ENCODE results near the gene BCAN. TPM values are rescaled to one million over a fixed set of nuclear protein-coding genes. Genes with fewer than 3 reads are reported as not detected.

Gene BCAN
- total RNA-seq, 1 donor from 2014 or later: 9.1 TPM

DNA sequence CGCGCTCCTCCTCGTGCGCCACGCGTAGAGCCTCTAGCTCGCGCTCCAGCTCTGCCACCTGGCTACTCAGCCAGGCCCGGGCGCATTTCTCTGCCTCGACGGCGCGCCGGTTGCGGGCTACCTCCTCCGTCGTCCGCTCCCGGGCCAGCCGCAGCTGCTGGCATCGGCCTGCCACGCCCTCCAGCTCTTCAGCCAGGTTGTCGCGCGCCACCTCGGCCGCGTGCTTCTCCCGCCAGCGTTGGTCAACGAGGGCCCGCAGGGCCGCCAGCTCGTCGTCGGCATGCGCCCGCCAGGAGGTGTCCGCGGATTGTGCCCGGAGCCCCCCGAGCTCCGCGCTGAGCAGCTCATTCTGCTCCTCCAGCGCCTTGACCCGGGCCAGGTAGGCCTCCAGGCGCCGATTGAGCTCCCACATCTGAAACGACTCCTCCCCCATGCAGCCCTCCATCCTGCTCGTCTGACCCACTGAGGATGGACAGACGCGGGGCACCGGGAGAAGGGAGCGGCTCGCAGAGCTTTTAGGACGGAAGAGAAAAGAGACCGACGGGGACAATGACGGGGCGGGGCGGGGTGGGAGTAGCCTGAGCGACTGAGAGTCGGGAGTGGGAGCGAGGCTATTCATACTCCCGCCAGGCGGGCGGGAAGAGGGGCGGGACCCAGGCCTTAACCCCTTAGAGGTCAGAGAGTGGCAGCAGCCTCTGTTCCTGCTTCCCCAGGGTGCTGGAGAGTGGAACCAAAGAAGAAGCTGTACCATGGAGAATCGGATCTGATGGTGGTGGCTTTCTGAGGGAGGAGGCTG, 35.1 kb downstream of the BCAN start, which contains the start of gene NES:
Gene NES, minus strand, starts transcription at position 588 of the 796 bp plus-strand sequence. Its CDS starts 143 bp downstream, at position 445.
- peak; percentile 82 for DNase-seq (ENCODE audit: low spot score)

DNA sequence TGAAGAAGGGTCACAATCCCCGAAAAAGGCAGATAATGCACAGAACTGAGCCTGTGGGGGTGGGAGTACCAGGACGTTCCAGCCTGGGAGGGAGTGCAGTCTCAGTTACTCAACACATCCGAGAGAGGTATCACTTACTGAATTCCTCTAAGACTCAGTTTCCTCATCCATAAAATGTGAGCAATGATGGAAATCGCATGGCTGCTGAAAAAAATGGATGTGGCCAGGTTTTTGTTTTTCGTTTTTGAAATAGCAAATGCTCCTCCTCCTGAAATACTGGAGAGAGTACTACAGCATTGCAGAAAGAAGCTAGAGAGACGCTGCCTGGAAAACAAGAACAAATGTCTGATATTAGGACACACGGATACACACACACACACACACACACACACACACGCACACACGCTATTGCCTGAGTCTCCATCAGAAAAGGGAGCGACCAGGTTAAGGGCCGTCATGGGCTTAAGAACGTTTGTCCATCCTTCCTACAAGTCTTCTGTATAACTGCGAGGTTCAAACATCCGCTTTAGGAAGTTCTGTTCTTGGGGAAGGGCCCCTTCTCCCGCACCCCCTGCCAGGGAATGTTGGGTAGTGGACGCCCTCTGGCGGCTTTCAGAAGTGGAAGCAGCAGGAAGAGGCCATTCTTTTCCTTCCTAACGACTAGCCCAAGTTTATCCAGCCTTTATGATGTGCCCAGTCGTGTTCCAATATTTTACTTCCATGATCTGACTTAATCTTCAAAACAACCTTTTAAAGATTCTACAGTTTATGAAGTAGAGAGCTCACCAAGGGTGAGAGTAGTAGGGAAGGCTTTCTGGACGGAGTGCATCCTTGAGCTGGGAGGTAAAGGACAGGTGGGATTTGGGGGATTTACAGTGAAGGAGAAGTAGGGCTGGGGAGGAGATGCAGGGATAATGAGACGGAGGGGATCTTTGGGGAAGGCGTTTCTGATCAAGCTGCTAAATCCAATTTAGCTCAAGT, 36.0 kb downstream of the BCAN start:
- DNase-seq (ENCODE audit: low spot score): peak; percentile 89

DNA sequence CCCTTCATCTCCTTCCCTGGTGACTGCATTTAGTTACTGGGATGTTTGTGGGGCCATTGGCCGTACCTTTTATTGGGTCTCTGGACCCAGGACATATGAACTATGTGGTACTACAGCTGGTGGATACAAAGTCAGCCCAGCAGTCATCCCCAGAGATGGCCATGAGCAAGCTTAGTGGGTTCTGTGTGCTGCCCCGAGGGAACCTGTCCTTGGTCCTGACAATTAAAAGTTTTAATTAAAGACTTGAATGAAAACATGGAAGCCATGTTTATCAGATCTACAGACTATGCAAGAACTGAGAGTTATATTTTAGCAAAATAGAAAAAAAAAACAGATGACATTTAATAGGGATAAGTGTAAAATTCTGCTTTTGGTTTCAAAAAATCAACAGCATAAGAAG, 38.1 kb downstream of the BCAN start:
- no peak for DNase-seq (ENCODE audit: low spot score)

DNA sequence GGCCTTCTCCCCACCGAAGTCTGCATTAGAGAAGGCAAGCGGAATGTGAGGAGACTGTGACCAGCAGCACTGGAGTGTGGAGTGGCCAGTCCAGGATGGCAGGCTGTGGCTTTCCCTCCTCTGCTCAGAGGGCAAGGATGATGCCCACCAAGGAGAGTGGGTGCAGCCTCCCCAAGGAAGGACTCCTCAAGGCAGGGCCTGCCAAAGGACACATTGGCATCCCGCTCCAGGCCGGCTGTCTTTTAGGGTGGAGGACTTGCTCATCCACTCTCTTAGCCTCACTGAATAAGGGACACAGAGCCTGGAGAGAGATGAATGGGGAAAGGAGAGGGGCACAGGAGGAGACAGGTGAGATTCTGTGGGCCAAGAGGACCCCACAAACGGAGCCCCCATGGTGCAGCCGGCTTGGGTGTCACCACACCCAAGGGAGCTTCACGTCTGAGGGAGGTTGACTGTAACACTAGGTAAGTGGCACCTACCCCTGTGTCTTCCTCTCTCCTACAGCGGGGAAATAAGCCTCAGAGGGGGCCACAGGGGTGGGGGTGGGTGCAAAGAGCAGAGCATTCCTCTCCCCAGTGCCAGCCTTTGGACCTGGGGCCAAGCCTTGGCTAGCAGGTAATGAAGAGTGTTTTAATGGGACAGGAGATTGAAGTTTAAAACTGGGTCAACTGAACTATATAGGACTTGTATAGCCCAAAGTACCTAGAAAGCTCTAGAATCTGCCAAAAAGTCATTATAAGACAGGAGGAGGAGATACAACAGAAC, 39.5 kb downstream of the BCAN start:
- no peak for DNase-seq (ENCODE audit: low spot score)

DNA sequence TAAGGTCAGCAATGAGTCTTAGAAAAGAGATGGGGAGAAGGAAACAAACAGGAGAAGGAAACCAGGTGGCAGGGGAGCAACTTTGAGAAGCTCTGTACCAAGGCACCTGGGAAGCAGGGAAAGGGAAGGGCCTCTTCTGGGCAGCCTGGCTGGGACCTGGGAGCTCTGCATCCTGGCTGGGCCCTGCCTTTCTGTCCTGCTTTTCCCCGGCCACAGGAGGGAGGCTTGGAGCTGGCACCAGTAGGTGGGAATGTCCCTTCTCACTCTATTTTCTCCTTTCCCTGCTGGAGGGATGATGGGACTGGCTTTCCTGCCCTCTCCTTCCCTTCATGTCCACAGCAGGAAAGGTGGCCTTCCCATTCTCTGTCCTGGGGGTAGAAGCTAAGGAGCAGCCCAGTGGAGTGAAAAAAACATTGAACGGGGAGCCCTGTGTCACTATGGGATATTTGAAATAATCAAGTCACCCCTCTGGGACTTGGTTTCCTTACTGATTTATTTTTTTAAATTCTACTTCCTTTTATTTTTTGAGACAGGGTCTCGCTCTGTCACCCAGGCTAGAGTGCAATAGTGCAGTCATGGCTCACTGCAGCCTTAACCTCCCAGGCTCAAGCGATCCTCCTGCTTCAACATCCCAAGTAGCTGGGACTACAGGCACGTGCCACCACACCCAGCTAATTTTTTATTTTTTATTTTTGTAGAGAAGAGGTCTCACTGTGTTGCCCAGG, 40.4 kb downstream of the BCAN start:
- no peak for DNase-seq (ENCODE audit: low spot score)

DNA sequence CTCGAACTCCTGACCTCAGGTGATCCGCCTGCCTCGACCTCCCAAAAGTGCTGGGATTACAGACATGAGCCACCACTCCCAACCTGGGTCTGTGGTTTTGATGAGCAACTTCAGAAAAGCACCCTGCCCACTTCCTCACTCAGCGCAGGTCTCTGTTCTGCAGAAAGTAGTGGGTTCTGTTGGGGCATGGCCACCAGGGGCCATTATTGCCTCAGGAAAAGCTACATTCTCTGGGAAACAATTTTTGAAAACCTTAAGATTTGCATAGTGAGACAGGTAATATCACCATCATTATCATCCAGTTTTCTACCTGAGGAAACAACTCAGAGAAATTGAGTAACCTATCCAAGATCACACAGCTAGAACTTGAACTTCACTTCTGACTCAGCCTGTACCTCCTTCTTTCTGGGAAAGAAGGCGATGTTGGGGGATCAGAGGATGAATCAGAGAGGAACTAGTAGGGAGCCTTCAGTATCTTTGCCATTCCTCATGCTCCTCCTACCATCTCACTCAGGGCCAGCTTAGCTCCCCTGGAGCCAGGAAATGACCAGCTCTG, 42.4 kb downstream of the BCAN start:
- DNase-seq (ENCODE audit: low spot score): no peak

DNA sequence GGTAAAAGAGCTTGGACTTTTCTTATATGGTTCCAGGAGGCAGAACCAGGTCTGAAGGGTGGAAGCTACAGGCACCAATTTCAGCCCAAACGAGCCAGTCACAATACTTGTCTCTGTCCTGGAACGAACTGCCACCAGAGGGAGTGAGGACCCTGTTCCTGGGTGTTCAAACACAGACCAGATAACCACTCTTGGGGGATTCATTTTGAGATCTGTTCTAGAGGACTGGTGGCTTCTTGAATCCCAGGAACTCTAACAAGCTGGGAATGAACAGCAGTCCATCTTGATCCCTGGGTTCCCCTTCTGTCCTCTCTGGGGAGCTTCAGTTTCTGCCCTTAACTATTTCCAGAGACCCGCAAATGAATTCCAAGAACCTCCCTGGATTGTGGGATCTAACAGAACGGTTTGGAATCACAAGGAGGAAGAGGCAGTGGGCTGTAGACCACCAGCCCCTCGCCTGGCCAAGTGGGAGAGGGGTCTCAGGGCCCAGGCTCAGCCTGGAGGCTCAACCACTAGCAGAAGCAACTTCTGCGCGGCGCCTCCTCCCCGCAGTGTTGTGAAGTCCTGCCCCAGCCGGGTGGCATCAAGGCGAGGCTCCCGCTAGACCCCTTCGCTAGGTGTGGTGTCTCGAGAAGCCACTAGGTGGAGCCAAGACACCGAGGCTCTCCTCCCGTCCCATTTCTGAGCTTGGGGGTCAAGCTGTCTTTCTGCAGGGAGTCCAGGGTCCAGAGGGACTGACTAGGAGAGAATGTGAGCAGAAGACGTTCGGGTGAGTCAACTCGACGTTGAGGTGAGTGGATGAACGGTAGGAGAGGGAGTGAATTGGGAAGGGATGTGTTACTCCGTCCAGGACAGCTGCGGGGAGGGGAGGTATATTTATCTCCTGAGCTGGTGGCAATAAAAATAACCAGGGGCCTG, 47.4 kb downstream of the BCAN start:
- peak; percentile 89 for DNase-seq (ENCODE audit: low spot score)

DNA sequence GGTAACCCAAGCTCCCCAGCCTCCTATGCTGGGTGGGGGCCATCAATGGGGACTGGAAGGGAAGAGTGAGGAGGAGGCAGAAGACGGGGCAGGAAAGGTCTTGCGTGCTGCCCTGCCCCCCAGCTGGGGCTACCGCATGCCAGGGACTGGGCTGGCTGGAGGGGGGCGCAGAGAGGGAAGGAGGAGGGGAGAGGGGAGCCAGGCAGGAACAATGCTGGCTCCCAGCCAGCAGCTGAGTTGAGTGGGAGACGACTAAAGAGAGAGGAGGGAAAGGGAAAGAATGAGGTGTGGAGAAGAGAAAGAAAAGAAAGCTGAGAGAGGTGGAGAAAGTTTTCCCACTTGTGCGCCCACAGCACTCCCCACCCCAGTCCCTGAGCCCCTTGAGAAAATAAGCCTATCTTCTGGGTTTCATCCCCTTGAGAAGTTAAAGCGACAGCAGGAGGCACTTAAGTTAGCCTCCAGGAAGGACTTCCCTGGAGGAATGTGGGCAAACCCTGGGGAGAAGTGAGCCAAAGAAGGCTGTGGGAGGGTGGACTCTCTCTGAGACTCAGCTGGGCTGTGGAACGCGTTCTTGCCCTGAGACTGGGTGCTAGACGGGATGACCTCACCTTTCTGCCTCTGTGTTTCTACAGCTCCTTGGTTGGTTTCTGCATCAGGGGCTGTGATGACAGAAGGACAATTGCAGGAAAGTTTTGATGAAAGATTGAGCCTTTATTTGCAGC, 48.2 kb downstream of the BCAN start:
- no peak for DNase-seq (ENCODE audit: low spot score)

DNA sequence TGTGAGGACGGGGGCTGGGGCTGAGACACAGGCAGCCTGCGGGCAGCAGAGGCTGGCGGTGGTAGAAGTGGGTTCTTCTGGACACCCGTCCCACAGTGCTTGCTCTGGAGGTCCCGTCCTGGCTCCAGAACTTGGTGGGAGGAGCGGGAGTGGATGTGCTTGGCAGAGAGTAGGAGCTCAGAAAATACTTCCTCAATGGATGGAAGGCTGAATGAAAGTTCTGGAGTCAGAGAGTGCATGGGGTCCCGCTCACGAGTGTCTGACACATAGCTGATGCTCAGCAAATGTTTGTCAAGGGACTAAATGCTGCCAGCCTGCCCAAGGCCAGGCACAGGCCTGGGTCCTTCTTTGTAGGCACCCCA, 48.7 kb downstream of the BCAN start:
- DNase-seq (ENCODE audit: low spot score): no peak

DNA sequence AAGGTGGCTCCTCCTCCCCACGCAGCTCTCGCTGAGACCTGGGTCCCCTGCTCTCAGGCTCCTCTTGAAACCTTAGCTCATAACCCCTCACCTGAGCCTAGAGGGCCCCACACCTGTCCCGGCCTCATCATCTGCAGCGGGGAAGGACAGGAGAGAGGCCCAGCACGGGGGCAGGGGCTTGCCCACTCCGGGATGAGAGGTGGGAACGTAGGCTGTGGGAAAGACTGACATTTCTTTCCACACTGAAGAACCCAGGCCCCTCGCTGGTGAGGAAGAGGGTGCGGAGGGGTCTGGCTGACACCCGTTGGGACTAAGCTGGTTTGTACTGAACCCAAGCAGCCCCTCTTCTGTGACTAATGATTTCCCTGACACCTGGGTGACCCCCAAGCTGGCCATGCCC, 49.3 kb downstream of the BCAN start:
- DNase-seq (ENCODE audit: low spot score): no peak

DNA sequence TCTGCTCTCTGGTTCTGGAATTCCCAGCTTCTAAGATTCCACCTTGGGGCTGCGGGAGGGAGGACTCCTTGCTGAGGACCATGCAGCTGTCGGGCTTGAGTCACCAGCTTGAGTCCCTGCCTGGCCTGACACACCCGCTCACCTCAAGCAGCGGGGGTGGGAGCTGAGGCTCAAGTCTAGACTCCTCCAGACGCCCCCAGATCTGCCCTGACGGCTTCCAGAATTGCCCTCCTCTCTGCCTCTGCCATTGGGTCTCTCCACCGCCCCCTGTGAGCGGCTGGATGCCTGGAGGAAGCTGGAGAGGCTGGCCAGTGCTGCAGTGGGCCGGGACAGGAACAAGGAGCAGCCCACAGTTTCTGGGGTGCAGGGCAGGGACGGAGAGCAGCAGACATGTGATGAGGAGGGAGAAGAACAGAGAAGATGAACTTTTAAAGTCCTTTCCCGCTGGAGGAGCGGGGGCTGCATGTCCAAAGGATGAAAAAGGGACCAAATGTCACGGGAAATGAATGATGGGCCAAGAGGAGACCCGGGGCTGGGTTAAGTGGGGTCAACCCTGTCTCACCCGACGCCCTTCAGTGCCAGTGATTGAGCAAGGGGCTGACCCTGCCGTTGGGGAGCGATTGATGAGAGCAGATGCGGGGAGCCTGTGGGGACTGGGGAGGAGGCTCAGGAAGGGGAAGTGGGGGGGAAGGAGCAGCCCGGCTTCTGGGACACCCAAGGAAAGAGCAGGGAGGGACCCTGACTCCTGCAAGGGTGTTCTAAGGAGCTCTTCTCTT, 49.9 kb downstream of the BCAN start:
- DNase-seq (ENCODE audit: low spot score): peak; percentile 76

DNA sequence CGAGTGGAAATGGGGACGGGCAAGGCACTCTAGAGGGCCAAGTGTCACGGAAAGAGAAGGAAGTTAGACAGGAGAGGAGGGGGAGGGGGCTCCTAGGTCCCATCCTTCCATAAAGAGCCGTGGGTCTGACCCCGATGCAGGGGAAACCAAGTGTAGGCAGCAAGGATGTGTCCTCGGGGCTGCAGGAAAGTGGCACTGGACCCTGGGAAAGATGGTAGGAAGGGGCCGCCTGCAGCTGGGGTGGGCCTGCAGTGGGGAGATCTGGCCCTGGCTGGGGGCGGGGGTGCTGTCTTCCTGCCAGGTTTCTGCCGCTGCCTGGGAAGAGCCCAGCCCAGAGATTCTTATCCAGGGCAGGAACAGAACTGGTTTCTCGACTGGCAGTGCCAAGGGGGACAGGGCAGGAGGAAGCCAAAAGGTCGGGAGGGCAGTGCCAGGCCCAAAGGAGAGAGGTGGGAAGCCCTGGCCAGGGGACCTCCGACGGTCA, 50.6 kb downstream of the BCAN start:
- DNase-seq (ENCODE audit: low spot score): no peak

DNA sequence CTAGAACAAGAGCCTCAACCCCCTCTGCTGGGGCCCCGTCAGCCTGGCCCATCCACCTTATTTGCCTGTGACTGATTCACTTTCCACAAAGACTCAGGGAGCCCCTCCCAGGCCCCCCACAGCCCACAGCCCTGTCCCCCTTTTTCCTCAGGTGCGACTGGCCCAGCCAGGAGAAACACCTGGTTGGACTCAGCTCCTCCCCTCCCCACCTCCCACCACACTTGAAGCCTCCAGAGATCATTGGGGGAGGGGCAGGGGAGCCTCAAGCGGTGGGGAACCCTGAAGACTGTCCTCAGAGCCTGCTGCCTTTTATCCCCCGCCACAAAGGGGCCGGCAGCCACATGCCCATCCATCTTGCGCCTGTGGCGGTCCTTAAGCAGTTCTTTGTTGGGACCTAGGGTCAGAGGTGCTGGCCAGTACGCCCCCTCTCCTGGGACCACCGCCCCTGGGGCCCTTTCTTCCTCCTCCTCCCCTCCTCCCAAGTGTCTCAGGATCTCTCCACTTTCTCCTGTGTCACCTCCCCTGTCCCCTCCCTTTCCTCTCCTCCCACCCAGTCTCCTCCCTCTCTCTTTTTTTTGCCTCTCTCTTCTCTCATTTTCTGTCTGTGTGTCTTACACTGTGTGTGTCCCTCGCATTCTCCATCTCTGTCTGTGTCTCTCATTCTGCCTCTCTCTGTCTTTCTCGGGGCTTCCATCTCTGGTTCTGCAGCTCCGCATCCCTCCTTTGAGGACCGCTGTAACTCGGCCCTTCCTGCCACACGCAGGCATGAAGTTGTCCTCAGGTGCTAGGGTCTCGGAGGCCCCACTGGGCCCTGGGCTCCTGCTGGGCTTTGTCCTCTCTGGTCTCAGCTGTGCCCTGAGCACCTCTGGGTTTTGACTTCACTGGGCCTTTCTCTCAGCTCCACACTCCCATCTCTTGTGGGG, 51.3 kb downstream of the BCAN start:
- DNase-seq (ENCODE audit: low spot score): peak; percentile 81

DNA sequence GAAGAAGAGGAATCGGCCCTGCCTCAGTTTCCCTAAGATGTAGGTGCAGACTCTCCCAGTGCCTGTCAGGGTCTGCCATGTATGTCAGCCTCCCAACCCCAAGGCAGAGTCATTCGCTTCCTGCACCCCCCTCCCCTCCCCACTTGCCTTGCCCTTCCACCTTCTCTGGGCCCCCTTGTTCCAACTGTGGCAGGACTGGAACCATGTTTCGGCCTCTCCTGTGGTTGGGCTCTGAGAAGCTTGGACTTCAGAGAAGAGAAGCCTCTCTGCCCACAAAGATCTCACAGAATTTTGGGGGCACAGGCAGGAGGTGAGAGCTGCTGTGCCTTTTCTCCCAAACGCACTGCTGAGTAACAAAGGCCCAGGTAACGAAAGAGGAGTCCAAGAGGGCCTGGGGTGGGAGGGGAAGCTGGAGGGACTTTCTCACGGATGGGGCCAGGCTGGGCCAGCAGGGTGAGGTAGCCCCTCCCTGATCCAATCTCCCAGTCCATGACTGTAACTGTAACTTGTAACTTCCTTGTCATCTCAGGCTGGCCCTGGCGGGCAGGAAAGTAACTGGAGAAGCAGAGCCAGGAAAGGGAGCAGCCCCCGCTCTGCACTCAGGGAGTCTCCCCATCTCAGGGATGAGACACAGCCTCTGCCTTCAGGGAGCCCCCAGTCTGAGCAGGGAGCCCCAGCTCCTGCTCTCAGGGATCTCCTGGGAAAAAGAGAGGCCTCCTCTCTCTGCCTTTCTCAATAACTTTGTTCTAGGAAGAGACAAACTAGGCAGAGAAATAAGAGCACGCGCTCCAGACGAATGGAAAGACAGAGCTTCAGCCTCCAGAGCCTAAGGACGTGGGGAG, 52.2 kb downstream of the BCAN start:
- no peak for DNase-seq (ENCODE audit: low spot score)

DNA sequence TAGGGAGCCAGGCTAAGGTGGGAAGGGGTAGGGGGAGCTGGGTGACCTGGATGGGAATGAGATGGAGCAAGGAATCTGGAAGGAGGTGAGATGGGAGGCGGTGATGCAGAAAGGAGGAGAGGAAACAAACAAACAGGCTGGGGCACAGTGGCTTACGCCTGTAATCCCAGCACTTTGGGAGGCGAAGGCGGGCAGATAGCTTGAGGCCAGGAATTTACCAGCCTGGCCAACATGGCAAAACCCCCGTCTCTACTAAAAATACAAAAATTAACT, 52.7 kb downstream of the BCAN start:
- DNase-seq (ENCODE audit: low spot score): no peak

DNA sequence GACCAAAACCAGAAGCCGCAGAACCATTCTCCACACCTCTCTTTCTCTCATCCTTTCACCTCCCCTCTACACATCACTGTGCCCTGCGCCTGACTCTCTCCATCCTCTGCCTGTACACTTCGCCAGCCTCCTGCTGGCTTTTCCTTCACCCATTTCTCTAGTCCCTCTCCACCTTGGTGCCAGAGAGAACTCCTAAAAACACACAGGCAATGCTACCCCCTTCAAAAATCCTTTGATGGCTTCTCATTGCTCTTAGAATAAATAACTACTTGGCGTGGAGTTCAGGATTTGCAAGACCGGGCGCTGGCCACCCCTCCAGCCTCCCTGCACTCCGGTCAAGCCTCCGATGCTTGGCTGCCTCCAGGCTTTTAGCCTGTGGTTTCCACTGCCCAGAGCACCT, 54.8 kb downstream of the BCAN start:
- DNase-seq (ENCODE audit: low spot score): no peak
